Loucy (cell line): ENCODE measurements around the gene UBAC2.

ENCODE experiments used
- H2AFZ ChIP-seq: fragments of 200-600 bp; sonication (generic); 2 replicates; pipeline ENCODE4 v1.6.0; 2016; ENCODE audit warnings: antibody characterized with exemption, mild to moderate bottlenecking, low read length, moderate library complexity
- H3F3A ChIP-seq: fragments of 200-600 bp; 2 replicates; pipeline ENCODE4 v1.6.0; 2016; ENCODE audit warnings: antibody characterized with exemption, low read depth, mild to moderate bottlenecking
- H3K27me3 ChIP-seq: fragments of 200-600 bp; sonication (generic); 2 replicates; pipeline ENCODE4 v1.6.1; 2014; ENCODE audit warnings: low read length, mild to moderate bottlenecking; ENCODE audit not compliant: insufficient read depth, poor library complexity, severe bottlenecking
- H3K36me3 ChIP-seq: fragments of 200-600 bp; sonication (generic); 2 replicates; pipeline ENCODE4 v1.6.1; 2016; ENCODE audit warnings: low read length; ENCODE audit not compliant: insufficient read depth
- H3K4me1 ChIP-seq: fragments of 200-600 bp; sonication (generic); 2 replicates; pipeline ENCODE4 v1.5.1; 2014; ENCODE audit warnings: low read length, mild to moderate bottlenecking; ENCODE audit not compliant: insufficient read depth, poor library complexity, severe bottlenecking
- H3K4me2 ChIP-seq: fragments of 200-600 bp; sonication (generic); 2 replicates; pipeline ENCODE4 v1.6.0; 2014; ENCODE audit warnings: antibody characterized with exemption, low read length, low read depth, mild to moderate bottlenecking; ENCODE audit not compliant: poor library complexity, severe bottlenecking
- H3K4me3 ChIP-seq: fragments of 200-600 bp; sonication (generic); 2 replicates; pipeline ENCODE4 v1.5.1; 2014; ENCODE audit warnings: low read length, mild to moderate bottlenecking, mixed read lengths; ENCODE audit not compliant: poor library complexity, severe bottlenecking
- H3K79me2 ChIP-seq: fragments of 200-600 bp; sonication (generic); 2 replicates; pipeline ENCODE4 v1.6.1; 2014; ENCODE audit warnings: low read length; ENCODE audit not compliant: insufficient read depth
- H3K9ac ChIP-seq: fragments of 200-600 bp; sonication (generic); 2 replicates; pipeline ENCODE4 v1.6.0; 2014; ENCODE audit warnings: mild to moderate bottlenecking, low read depth, low read length, moderate library complexity; ENCODE audit not compliant: poor library complexity, severe bottlenecking
- H3K9me2 ChIP-seq: fragments of 200-600 bp; sonication (generic); replicated peaks from 2 replicates; pipeline ENCODE4 v1.6.1; 2016; ENCODE audit warnings: low read depth, low read length, mixed read lengths
- H3K9me3 ChIP-seq: fragments of 200-600 bp; sonication (generic); 2 replicates; pipeline ENCODE4 v1.6.1; 2014; ENCODE audit warnings: mild to moderate bottlenecking, antibody characterized with exemption, low read length, low read depth; ENCODE audit not compliant: insufficient read depth
- H4K20me1 ChIP-seq: fragments of 200-600 bp; sonication (generic); 2 replicates; pipeline ENCODE4 v1.6.0; 2014; ENCODE audit warnings: antibody characterized with exemption, low read length, mild to moderate bottlenecking; ENCODE audit not compliant: insufficient read depth, poor library complexity, severe bottlenecking
- EZH2phosphoT487 ChIP-seq: fragments of 200-600 bp; IDR thresholded peaks from 2 replicates; pipeline ENCODE4 v1.6.1; 2018; ENCODE audit warnings: antibody characterized with exemption, mild to moderate bottlenecking, moderate library complexity, borderline replicate concordance
- TF ChIP-seq, protein P1 (sequence below): fragments of 200-600 bp; sonication (generic); conservative IDR thresholded peaks from 2 replicates; pipeline ENCODE4 v1.5.1; 2014; ENCODE audit warnings: mild to moderate bottlenecking, antibody characterized with exemption, low read length

UBAC2 gene

GRCh38 chr13:99288089-99288488, 87.4 kb downstream of the UBAC2 start:
- Histone ChIP-seq H3K4me2 (peak overlapping the region; percentile 34), H3F3A (no peaks in the 10 kb centered on the region), H3K4me1 (peaks cover 45% of the 10 kb centered on the region), H3K4me3 (no peak overlapping the region), H3K36me3 (peaks cover 14% of the 10 kb centered on the region; the same call in 1 of the 2 replicates), H3K9me2 (no peaks in the 10 kb centered on the region), H3K9me3 (no peaks in the 10 kb centered on the region), H3K79me2 (peaks cover 49% of the 10 kb centered on the region), H3K27me3 (no peaks in the 10 kb centered on the region), H4K20me1 (no peaks in the 10 kb centered on the region), H3K9ac (peak overlapping the region; percentile 30), H2AFZ (no peak overlapping the region)
- TF ChIP-seq EZH2phosphoT487, result no peak
- TF ChIP-seq, protein P1, sequence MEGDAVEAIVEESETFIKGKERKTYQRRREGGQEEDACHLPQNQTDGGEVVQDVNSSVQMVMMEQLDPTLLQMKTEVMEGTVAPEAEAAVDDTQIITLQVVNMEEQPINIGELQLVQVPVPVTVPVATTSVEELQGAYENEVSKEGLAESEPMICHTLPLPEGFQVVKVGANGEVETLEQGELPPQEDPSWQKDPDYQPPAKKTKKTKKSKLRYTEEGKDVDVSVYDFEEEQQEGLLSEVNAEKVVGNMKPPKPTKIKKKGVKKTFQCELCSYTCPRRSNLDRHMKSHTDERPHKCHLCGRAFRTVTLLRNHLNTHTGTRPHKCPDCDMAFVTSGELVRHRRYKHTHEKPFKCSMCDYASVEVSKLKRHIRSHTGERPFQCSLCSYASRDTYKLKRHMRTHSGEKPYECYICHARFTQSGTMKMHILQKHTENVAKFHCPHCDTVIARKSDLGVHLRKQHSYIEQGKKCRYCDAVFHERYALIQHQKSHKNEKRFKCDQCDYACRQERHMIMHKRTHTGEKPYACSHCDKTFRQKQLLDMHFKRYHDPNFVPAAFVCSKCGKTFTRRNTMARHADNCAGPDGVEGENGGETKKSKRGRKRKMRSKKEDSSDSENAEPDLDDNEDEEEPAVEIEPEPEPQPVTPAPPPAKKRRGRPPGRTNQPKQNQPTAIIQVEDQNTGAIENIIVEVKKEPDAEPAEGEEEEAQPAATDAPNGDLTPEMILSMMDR, result no peak

GRCh38 chr13:99289271-99289670, 88.6 kb downstream of the UBAC2 start:
- Histone ChIP-seq H3K9me3 (no peaks in the 10 kb centered on the region), H3K4me3 (no peak overlapping the region), H3K4me1 (peaks cover 44% of the 10 kb centered on the region), H3K9ac (no peak overlapping the region), H4K20me1 (peaks cover 2% of the 10 kb centered on the region), H3K9me2 (no peaks in the 10 kb centered on the region), H3K36me3 (peaks cover 23% of the 10 kb centered on the region; the same call in 1 of the 2 replicates), H3K27me3 (no peaks in the 10 kb centered on the region), H3F3A (no peaks in the 10 kb centered on the region), H3K79me2 (peaks cover 39% of the 10 kb centered on the region), H2AFZ (no peak overlapping the region), H3K4me2 (no peak overlapping the region)
- TF ChIP-seq, protein P1, result no peak
- TF ChIP-seq EZH2phosphoT487, result no peak

- Histone ChIP-seq H4K20me1 (peaks cover 5% of the 10 kb centered on the region), H3K4me1 (peaks cover 39% of the 10 kb centered on the region), H3K9me3 (no peaks in the 10 kb centered on the region)
These were observed 89.2 kb downstream of the UBAC2 start for GRCh38 chr13:99289674-99290337.

More at GRCh38 chr13:99289674-99290337, 89.2 kb downstream of the UBAC2 start:
- Histone ChIP-seq H3K27me3 (no peaks in the 10 kb centered on the region), H3K36me3 (peaks cover 25% of the 10 kb centered on the region; the same call in 1 of the 2 replicates), H3K79me2 (peaks cover 33% of the 10 kb centered on the region; the same call in 1 of the 2 replicates), H3F3A (no peaks in the 10 kb centered on the region), H3K9ac (no peak overlapping the region), H2AFZ (no peak overlapping the region), H3K4me2 (no peak overlapping the region), H3K9me2 (no peaks in the 10 kb centered on the region), H3K4me3 (no peak overlapping the region)
- TF ChIP-seq EZH2phosphoT487, result no peak
- TF ChIP-seq, protein P1, result no peak
